Activated CD4-positive, alpha-beta T cell treated with anti-CD3 and anti-CD28 coated beads, Interleukin-2, amount 50 U/mL, for 16 hours (primary cell): Measurements from ENCODE around the gene ZNF786.
A peak's percentile ranks its signal among the peaks of the same experiment; 100 is the strongest.
"Not testable (repeated sequence)": the region's sequence is repeated elsewhere in the genome, so short reads cannot be mapped to it uniquely, and the experiment has no call there.

ENCODE experiments used
- DNase-seq: peaks from one replicate; pipeline ENCODE4 v3.0.0-alpha.2; 2020

The ZNF786 gene, protein sequence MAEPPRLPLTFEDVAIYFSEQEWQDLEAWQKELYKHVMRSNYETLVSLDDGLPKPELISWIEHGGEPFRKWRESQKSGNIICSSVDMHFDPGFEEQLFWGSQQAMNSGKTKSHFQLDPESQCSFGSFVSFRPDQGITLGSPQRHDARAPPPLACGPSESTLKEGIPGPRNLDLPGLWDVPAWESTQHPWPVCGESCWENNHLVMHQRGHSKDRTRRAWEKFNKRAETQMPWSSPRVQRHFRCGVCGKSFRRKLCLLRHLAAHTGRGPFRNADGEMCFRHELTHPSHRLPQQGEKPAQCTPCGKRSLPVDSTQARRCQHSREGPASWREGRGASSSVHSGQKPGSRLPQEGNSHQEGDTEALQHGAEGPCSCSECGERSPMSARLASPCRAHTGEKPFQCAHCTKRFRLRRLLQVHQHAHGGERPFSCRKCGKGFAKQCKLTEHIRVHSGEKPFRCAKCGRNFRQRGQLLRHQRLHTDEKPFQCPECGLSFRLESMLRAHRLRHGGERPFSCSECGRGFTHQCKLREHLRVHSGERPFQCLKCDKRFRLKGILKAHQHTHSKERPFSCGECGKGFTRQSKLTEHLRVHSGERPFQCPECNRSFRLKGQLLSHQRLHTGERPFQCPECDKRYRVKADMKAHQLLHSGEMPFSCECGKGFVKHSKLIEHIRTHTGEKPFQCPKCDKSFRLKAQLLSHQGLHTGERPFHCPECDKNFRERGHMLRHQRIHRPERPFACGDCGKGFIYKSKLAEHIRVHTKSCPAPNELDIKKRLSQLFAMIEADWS

DNA sequence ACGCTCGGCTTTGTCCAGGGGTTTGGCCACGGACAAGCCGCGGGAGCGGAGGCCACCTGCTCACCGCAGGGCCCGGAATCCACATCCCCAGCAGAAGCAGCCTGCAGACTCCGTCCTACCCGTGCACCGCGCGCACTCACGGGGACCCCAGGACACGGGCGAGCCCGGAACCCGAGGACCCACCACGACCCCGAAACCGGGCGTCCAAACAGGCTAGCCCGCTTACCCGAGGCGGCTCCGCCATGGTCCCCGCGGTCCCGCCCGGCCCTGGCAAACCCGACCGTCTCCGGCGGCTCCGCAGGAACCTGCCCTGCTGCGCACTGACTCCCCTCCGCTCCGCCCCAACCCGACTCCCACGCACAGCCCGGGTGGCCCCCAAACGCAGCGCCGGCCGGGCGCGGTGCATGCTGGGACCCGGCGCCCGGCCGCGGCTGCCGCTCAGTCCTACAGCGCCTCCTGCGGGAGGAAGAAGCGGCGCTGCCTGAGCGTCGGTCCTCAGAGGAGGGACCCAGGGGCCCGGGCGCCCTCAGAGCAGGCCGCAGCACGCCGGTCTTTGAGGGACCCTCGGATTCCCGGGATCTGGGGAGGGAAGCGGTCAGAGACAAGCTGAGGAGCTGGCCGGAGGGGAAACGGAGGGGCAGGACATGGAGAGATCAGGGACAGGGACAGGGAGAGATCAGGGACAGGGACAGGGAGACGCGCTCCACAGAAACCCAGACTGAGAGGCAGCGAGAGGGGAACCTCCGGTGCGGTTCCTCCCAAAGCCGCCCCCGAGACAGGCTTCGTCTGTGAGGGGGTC, at the start of gene ZNF786:
Gene ZNF786, minus strand, starts transcription at position 322 of the 799 bp plus-strand sequence. Its CDS starts 78 bp downstream, at position 244.
- DNase-seq, result peak; percentile 94

DNA sequence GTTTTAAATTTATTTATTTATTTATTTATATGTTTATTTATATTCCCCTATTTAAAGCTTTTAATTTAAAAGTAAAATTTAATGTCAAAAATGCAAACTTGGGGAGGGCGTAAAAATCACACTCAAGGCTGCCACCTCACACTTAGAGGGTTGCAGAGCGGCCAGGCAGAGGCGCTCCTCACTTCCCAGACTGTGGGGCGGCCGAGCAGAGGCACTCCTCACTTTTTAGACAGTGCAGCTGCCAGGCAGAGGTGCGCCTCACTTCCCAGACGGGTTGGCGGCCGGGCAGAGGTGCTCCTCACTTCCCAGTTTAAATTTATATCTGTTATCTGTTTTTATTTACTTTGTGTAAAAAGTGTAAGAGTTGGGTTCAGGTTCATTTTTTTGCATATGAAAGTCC, 45.6 kb upstream of the ZNF786 start:
- DNase-seq, result no peak

DNA sequence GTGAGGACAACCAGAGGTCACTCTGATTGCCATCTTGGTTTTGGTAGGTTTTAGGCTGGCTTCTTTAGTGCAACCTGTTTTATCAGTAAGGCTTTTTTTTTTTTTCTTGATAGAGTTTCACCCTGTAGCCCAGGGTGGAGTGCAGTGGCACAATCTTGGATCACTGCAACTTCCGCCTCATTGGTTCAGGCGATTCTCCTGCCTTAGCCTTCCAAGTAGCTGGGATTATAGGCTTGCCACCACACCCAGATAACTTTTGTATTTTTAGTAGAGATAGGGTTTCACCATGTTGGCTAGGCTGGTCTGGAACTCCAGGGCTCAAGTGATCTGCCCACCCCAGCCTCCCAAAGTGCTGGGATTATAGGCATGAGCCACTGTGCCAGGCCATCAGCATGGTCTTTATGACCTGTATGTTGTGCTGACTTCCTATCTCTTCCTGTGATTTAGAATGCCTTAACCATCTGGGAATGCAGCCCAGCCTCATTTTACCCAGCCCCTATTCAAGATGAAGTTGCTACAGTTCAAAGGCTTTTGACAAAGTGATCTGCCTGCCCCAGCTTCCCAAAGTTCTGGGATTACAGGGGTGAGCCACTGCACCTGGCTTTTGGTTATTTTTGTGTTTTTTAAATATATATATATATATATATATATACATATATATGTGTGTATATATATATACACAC, 42.7 kb upstream of the ZNF786 start:
- DNase-seq, result no peak

DNA sequence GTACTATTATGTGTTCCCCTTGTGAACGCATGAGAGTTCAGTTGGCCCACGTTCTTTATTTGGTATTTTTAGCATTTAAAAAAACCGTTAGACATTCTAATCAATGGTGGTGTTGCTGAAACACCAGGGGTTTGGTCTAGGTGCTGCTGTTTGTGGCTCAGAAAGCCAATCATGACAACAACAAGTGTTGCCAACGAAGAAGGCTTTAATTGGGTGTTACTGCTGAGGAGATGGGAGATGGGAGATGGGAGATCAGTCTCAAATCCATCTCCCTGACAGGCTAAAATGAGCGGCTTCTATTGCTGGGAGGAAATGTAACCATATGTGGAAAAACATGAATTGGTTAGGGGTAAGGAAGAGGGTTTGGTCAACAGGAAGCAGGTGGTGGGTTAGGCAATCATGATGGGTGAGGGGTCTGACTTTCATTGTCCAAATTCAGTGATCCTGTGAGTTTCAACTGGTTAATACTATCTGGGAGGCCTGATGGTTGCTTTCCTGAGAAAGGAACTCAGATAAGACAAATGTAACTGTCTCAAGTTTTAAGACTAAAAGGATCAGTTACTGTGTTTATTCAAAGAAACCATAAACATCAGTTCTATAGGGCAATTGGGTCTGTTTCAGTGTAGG, 40.2 kb upstream of the ZNF786 start:
- DNase-seq, result no peak

DNA sequence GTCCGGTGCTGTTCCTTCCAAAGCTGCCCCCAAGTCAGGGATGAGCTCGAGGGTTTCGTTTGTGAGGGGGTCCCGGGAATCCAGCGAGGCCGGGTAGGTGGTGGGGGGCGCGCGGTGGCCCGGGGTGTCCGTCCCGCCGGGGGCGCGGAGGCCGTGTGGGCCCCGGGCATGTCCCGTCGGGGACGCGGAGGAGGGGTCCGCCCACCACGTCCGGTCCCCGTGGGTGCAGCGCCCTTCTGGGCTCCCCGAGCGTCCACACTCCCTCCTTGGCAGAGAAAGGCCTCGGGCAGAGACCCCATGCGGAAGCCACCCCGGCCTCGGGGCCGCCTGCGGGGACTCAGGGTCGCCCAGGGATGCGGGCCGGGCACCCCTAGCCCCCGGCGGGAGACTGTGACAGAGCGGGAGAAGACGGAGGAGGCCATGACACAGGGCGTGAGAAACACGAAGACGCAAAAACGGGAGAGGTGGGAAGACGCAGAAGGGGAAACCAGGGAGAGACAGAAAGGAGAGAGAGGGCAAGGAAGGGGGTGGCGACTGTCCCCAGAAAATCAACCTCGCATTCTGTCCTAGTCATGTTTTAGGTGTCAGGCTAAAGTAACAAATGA, 36.2 kb upstream of the ZNF786 start:
- peak; percentile 72 for DNase-seq

DNA sequence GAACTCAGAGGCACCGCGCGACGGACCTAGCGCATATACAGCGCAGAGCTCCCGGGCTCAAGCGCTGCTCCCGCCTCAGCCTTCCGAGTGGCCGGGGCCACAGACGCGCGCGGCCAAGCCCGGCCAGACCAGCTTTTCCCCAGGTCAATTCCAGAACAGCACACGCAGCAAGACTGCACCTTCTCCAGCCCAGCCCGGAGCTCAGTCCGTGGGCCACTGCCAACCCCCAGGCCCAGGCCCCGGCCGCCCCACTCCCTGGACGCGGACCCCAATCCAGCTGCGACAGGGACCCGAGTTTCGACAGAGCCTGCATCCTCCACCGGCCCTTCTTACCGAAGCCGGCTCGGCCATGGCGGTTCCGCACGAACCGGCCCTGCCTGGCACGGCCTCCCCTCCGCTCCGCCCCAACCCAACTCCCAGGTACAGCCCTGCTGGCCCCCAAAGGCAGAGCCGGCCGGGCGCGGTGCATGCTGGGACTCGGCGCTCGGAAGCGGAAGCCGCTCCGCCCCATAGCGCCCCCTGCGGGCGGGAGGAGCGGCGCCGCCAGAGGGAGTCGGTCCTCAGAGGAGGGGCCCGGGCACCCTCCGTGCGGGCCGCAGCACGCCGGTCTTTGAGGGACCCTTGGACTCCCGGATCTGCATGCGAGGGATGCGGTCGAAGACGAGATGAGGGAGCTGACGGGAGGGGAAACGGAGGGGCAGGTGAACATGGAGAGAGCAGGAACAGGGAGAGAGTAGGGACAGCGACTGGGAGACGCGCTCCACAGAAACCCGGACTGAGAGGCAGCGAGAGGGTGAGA, 35.5 kb upstream of the ZNF786 start, which contains the start of gene ZNF425:
Gene ZNF425, minus strand, starts transcription at position 462 of the 799 bp plus-strand sequence. Its CDS starts 111 bp downstream, at position 351.
- DNase-seq, result peak; percentile 95

DNA sequence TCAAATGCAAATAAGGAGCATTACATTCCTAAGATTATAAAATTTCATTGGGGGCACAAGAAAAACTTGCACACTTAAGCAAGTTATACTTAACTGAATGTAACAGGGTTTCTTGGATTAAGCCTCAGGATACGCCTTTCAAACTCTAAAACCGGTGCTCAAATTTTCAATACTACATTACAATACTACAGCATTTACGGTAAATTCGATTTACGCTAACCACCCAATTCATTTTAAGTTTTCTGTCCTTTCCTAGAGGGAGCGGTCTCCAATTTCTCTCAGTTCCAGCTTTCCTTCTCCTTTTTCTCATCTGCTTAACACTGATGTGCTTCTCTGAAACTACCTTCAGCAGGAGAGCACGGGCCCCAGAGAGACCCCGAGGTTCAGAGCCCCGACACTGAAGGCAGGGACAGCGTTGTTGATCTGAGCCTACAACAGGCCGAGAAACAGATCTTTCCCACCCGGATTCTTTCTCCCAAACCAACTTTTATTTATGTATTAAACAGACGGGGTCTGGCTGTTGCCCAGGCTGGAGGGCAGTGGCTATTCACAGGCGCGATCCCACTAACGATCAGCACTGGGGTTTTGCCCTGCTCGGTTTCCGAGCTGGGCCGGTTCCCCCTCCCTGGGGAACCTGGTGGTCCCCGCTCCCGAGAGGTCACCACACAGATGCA, 34.8 kb upstream of the ZNF786 start:
- no peak for DNase-seq

DNA sequence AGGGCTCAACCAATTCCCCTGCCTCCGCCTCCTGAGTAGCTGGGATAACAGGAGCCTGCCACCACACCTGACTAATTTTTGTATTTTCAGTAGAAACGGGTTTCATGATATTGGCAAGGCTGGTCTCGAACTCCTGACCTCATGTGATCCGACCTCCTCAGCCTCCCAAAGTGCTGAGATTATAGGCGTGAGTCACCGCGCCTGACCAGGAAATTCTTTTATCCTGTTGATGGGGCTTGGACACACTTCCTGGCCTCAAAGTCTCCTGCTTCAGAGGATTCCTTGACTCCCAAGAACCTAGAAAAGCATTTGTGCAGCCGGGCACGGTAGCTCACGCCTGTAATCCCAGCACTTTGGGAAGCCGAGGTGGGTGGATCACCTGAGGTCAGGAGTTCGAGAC, 19.5 kb upstream of the ZNF786 start:
- DNase-seq, result no peak

DNA sequence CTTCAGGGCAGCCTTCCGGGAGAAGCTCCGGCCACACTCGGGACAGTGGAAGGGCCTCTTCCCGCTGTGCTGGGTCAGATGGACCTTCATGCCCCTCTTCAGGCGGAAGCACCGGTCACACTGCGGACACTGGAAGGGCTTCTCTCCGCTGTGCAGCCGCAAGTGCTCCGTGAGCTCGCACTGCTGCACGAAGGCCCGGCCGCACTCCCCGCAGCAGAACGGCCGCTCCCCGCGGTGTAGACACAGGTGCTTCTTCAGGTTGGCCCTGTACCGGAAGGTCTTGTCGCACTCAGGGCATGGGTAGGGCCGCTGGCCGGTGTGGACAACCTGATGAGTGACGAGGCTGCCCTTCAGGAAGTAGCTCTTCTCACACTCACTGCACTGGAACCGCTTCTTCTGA, 14.2 kb upstream of the ZNF786 start:
- DNase-seq, result no peak

DNA sequence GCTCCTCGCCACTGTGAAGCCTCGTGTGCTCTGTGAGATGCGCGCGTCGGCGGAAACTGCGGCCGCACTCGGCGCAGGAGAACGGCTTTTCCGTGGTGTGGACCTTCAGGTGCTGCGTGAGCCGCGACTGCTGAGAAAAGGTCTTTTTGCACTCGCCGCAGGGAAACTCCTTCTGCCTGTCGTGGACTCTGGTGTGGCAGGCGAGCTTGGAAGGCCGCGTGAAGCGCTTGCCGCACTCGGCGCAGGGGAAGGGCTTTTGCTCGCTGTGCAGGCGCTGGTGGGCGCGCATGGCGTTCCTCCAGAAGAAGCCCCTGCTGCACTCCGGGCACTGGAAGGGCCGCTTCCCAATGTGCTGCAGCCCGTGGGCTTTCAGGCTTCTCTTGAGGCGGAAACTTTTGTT, 13.7 kb upstream of the ZNF786 start:
- DNase-seq, result no peak

DNA sequence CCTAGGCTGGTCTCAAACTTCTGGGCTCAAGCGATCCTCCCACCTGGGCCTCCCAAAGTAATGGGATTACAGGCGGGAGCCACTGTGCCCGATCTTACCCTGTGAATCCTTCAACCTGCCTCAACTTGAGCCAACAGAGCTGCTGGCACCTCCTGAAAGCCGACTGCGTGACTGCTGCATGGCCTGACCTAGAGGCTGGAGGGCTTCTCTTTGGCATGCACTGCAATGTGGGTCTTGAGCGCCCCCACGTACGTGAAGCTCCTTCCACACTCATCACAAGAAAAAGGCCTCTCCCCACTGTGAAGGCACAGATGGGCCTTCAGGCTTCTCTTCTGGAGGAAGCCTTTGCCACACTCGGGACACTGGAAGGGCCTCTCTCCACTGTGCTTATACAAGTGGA, 12.9 kb upstream of the ZNF786 start:
- no peak for DNase-seq

DNA sequence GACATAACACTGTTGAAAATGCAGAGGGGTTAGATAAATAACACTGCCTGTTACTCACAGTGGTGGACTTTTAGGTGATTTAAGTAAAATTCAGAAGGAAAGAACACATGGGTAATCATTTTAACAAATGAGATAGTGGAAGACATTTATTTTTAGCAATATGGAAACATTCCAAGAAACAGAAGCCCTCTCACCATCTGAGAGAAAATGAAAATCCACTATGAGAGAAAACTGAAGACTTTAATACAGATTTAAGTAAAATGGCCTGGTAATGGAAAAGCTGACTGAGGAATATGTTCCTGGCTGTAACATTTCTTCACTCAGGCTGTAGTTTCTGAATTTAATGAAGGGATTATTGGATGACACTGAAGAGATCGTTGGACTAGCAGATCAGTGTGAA, 12.1 kb upstream of the ZNF786 start:
- no peak for DNase-seq

DNA sequence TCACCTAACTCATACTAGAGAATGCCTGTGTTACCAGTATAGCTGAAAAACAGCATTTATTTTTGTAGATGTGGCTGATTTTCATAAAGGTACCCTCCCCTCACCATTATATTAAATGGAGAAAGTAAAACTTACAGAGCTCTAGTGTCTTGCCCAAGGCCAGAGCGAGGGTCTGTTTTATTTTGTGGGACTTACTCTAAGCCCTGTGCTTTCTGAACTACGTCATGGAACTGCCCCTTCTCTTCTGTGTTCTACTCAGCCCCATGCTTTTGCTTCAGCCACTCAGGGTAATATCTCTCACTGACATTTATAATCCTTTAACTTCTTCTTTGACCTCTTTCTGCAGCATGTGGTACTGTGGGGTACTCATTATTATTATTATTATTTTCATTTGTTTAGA, 10.3 kb upstream of the ZNF786 start:
- no peak for DNase-seq

DNA sequence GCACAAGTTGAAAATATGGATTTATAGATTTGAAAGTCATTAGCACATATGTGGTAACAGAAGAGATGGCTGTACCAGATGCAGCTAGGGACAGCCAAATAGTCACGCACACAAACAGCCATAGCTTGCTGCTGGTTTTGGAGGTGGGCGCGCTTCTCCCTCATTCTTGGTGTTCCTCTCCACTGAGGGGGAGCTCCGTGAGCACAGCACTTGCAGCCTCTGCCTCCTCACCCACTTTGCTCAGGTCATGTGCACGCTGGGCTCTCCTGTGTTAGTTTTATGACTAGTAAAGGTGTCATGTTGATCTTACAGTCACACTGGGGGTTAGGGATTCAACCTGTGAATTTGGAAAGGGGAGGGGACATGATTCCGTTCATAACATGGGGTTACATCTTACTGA, 8.5 kb upstream of the ZNF786 start:
- DNase-seq, result no peak

DNA sequence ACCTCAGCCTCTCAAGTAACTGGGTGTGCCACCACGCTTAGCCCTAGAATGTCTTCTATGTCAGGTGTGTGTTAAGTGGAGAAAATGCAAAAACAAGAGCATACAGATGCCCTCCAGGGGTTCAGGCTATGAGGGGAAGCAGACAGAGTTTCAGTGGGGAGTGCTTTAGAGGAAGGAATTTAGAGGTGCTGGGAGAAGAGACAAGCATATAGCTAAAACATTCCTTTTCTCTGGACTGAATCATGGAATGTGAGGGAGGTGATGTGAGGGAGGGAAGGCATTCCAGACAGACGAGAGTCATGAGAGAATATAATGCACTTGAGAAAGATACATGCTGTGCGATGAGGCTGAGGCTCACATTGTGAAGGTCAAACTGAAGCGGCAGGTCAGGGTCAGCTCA, 6.6 kb upstream of the ZNF786 start:
- DNase-seq, result no peak

DNA sequence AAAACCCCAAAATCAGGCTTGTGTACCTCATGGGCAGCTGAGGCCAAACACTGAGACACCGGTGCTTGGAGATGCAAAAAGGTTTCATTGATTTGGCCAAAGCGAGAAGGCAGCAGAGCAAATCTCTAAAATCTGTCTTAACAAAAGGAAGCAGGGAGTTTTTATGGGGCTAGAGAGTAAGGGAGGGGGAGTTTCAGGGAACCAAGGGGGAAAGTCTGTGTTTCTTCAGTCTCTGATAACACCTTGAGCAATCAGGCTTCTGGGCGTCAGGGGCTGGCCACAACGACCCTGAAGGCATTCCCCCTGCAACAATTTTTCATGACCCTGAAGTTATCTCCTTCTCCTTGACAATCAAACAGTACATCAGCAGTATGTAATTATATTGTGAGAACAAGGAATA, 2.7 kb upstream of the ZNF786 start:
- no peak for DNase-seq

DNA sequence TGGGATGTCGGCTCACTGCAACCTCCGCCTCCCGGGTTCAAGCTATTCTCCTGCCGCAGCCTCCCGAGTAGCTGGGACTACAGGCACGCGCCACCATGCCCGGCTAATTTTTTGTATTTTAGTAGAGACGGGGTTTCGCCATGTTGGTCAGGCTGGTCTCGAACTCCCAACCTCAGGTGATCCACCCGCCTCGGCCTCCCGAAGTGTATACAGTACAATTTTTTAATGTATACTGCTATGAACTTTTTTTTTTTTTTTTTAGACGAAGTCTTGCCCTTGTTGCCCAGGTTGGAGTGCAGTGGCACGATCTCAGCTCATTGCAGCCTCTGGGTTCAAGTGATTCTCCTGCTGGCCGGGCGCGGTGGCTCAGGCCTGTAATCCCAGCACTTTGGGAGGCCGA, 1.7 kb upstream of the ZNF786 start:
- DNase-seq, result not testable (repeated sequence)

DNA sequence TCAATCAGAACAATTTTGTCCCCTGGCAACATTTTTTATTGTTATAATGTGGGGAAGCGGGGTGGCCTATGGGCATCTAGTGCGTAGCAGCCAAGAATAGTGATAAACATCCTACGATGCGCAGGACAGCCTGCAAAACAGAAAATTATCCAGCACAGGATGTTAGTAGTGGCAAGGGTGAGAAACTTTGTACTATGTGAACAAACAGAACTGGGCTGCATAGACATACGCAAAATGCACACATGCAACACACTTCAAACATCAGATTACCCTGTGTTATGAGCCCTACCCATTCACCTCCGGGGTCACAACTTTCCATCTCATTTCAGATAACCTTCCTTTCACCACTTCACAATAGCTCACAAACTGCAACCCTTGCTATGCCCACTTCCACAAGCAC, 3.1 kb downstream of the ZNF786 start:
- no peak for DNase-seq

DNA sequence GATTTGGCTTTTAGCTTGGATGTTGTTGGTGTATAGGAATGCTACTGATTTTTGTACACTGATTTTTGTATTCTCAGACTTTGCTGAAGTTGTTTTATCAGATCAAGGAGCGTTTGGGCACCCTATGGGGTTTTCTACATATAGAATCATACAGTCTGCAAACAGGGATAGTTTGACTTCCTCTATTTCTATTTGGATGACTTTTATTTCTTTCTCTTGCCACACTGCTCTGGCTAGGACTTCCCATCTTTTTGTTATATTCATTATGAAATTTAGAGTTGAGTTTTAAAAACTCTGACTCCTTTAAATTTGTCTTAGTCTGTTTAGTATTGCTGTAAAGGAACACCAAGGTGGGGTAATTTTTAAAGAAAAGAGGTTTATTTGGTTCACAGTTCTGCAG, 4.7 kb downstream of the ZNF786 start:
- DNase-seq, result no peak

DNA sequence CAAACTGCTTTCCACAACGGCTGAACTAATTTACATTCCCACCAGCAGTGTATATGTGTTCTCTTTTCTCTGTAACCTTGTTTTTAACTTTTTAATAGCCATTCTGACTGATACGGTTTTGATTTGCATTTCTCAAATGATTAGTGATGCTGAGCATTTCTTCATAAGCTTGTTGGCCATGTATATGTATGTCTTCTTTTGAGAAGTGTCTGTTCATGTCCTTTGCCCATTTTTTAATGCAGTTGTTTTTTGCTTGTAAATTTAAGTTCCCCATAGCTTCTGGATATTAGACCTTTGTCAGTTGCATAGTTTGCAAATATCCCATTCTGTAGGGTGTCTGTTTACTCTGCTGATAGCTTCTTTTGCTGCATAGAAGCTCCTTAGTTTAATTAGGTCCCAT, 6.1 kb downstream of the ZNF786 start:
- no peak for DNase-seq
